NB4 (cell line): ENCODE data around the gene MORF4L2.

Source experiments
- DNase-seq: peaks from one replicate; pipeline ENCODE4 v3.0.0; 2010; ENCODE audit warnings: low read depth
- H3K4me3 ChIP-seq: one replicate; pipeline ENCODE4 v1.5.1; 2011; ENCODE audit warnings: mild to moderate bottlenecking, low read depth, low read length, moderate library complexity
- CTCF ChIP-seq: IDR thresholded peaks from one replicate; pipeline ENCODE4 v1.5.1; 2012; ENCODE audit warnings: low read depth, low read length
- MYC ChIP-seq: IDR thresholded peaks from 2 replicates; pipeline ENCODE4 v1.6.1; 2011; ENCODE audit warnings: low read depth, low read length
- POLR2A ChIP-seq: IDR thresholded peaks from 2 replicates; pipeline ENCODE4 v1.6.1; 2011; ENCODE audit warnings: mild to moderate bottlenecking; ENCODE audit not compliant: insufficient read length; ENCODE audit errors: extremely low read depth
- TF ChIP-seq, protein P1 (sequence below): IDR thresholded peaks from 2 replicates; pipeline ENCODE4 v1.6.1; 2011; ENCODE audit warnings: low read depth, low read length

The MORF4L2 gene

GRCh38 chrX:103629318-103630170, 57.0 kb downstream of the MORF4L2 start:
- TF ChIP-seq POLR2A (no peak), CTCF (no peak), MYC (no peak)
- TF ChIP-seq, protein P1, sequence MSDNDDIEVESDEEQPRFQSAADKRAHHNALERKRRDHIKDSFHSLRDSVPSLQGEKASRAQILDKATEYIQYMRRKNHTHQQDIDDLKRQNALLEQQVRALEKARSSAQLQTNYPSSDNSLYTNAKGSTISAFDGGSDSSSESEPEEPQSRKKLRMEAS = no peak
- peak; percentile 22 for DNase-seq
- peak overlapping the region; percentile 47 for H3K4me3 ChIP-seq

DNA sequence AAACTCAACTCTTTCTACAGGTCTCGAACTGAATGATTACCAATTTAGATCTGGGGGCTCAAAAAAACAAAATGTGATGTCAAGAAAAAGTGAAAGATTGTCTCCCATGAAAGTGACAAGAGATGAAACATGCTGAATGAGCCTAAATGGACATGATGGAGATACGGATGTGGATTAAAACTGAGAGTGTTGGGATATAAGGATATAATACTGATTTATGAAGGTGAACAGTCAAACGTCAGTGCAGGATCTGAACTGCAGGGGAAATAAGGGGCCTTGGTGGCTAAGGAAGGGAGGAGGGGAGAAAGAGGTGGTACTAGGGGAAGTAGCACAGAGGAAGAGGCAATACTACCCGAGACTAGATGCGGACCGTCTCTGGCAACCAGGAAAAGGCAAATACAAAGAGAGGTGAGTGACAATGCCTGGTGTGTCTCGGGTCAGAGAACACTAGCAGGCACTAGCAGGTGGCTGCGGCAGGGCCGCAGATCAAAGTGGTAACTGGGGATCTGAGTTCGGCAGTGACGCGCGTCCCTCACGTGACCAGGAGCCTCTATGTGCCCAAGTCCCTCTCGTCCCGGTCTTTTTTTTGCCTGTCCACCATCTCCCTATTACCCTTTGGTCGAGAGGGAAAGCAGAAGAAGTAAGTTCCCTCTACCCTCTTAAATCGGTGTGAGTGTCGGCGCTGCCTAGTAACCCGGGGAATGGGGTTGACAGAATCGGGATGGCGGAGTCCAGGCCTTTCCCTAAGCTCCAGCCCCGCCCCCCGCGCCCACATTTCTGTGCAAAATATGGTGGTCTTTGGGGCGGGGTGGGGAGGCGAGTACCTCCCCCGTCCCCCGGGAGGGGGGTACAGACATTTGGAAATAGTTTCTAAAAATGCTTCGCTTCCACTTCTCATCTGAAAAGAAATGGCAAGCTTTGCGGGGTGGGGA, 57.8 kb downstream of the MORF4L2 start, which contains the start of gene TCEAL1:
Gene TCEAL1 (plus strand): TSS at position 590 of the 932 bp plus-strand sequence. CDS start 942 bp downstream, outside the sequence.
- peak; percentile 16 for DNase-seq
- H3K4me3 ChIP-seq = peak within 1 kb of the TSS; percentile 47

GRCh38 chrX:103626855-103627254, 59.6 kb downstream of the MORF4L2 start:
- no peak for DNase-seq
- TF ChIP-seq POLR2A = no peak
- no peak for TF ChIP-seq MYC
- TF ChIP-seq, protein P1 = no peak
- no peak for TF ChIP-seq CTCF
- no peak overlapping the region for H3K4me3 ChIP-seq

More for the DNA sequence above, 57.8 kb downstream of the MORF4L2 start, which contains the start of gene TCEAL1:
- TF ChIP-seq POLR2A (no peak), CTCF (no peak), MYC (no peak)
- TF ChIP-seq, protein P1 = no peak
